Measurements from ENCODE around the gene SEMA5A. TPM values are rescaled to one million over a fixed set of nuclear protein-coding genes. Genes with fewer than 3 reads are reported as not detected.

The SEMA5A gene
- total RNA-seq, 1 experiment from 2014 or later: 0.15 TPM

DNA sequence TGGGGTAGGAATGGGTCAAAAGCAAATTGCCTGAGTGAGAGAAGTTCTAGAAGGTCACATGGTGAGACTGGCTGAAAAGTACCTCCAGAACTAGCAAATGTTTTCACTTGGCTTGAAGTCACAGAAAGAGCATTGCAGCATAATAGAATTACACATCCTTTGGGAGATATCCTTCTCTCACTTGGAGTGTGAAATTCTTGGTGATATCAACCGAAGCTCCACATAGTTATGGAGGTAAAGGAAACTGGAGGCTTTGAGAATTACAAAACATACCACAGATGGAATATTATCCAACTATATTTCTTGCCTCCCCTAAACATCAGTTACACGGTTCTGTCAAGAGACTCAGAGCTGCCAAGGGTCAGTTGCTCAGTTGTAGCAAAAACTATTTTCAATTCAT is 182.4 kb downstream of the SEMA5A start:
- no peak overlapping the region for H3K4me3 ChIP-seq (ENCODE audit: low read depth in 2 of 2, low read length in 2 of 2)
- POLR2A ChIA-PET: no interaction called here
- no peak overlapping the region for H3K27ac ChIP-seq (ENCODE audit: low read length)
- intact Hi-C loops (cut with micrococcal nuclease; ENCODE audit: unreplicated experiment): no loop called here
- no peaks in the 10 kb centered on the region for H3K27me3 ChIP-seq (ENCODE audit: control insufficient read depth, insufficient read depth, low read length)
- CTCF ChIA-PET: no interaction called here
- TF ChIP-seq POLR2AphosphoS5 (IDR thresholded peaks at IDR 0.05; ENCODE audit: low read depth, low read length): no peak
- TF ChIP-seq SIN3A (IDR thresholded peaks at IDR 0.05; ENCODE audit: borderline replicate concordance, insufficient read depth, low read depth, low read length): no peak
- no peak for TF ChIP-seq TCF7L2 (IDR thresholded peaks at IDR 0.05; ENCODE audit: low read depth, low read length)
- TF ChIP-seq, protein P1, sequence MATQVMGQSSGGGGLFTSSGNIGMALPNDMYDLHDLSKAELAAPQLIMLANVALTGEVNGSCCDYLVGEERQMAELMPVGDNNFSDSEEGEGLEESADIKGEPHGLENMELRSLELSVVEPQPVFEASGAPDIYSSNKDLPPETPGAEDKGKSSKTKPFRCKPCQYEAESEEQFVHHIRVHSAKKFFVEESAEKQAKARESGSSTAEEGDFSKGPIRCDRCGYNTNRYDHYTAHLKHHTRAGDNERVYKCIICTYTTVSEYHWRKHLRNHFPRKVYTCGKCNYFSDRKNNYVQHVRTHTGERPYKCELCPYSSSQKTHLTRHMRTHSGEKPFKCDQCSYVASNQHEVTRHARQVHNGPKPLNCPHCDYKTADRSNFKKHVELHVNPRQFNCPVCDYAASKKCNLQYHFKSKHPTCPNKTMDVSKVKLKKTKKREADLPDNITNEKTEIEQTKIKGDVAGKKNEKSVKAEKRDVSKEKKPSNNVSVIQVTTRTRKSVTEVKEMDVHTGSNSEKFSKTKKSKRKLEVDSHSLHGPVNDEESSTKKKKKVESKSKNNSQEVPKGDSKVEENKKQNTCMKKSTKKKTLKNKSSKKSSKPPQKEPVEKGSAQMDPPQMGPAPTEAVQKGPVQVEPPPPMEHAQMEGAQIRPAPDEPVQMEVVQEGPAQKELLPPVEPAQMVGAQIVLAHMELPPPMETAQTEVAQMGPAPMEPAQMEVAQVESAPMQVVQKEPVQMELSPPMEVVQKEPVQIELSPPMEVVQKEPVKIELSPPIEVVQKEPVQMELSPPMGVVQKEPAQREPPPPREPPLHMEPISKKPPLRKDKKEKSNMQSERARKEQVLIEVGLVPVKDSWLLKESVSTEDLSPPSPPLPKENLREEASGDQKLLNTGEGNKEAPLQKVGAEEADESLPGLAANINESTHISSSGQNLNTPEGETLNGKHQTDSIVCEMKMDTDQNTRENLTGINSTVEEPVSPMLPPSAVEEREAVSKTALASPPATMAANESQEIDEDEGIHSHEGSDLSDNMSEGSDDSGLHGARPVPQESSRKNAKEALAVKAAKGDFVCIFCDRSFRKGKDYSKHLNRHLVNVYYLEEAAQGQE (IDR thresholded peaks at IDR 0.05; ENCODE audit: insufficient read depth in 1 of 2, low read depth in 2 of 2, low read length in 1 of 2): no peak
- in situ Hi-C loops (cut with HindIII; ENCODE audit: low pct_unique_long_range_greater_than_20kb, low sequenced_read_pairs): no loop called here
- no peak for DNase-seq (ENCODE audit: low read depth, low spot score)
- BruUV-seq (replicated peaks): no TSS peak
- no peaks in the 10 kb centered on the region for H3K9me3 ChIP-seq (ENCODE audit: control insufficient read depth, insufficient read depth, low read depth, low read length)
- ATAC-seq: no peak
- no peaks in the 10 kb centered on the region for H3K36me3 ChIP-seq (ENCODE audit: control insufficient read depth, insufficient read depth, low read length)
- no peaks in the 10 kb centered on the region for H3K4me1 ChIP-seq (ENCODE audit: control insufficient read depth, insufficient read depth, low read length)

DNA sequence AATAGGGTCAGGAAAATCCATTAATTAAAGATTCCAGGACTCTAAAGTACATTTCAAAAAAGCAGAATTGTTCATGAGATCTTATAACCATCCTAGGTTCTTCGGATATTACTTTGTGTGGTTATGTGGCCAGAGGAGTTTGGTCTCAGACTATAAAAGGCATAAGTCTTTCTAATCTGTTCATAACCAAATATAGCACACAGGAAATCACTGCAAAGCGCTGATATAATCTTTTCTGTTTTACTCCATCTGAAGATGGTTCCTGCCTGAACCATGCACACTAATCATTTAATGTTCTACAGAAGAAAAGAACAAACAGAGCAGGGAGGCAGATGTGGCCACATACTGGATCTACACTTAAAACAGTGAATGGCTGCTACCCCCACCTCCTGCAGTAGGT is 182.8 kb downstream of the SEMA5A start:
- Histone ChIP-seq H3K4me1 (ENCODE audit: control insufficient read depth, insufficient read depth, low read length) (no peaks in the 10 kb centered on the region), H3K4me3 (ENCODE audit: low read depth in 2 of 2, low read length in 2 of 2) (no peak overlapping the region), H3K27ac (ENCODE audit: low read length) (no peak overlapping the region), H3K27me3 (ENCODE audit: control insufficient read depth, insufficient read depth, low read length) (no peaks in the 10 kb centered on the region), H3K9me3 (ENCODE audit: control insufficient read depth, insufficient read depth, low read depth, low read length) (no peaks in the 10 kb centered on the region), H3K36me3 (ENCODE audit: control insufficient read depth, insufficient read depth, low read length) (no peaks in the 10 kb centered on the region)
- ATAC-seq (no peak), DNase-seq (ENCODE audit: low read depth, low spot score) (no peak)
- intact Hi-C loops (cut with micrococcal nuclease; ENCODE audit: unreplicated experiment) (no loop called here), in situ Hi-C loops (cut with HindIII; ENCODE audit: low pct_unique_long_range_greater_than_20kb, low sequenced_read_pairs) (no loop called here)
- CTCF ChIA-PET: no interaction called here
- POLR2A ChIA-PET: no interaction called here
- BruUV-seq (replicated peaks): no TSS peak
- TF ChIP-seq, protein P1 (IDR thresholded peaks at IDR 0.05; ENCODE audit: insufficient read depth in 1 of 2, low read depth in 2 of 2, low read length in 1 of 2): no peak
- no peak for TF ChIP-seq TCF7L2 (IDR thresholded peaks at IDR 0.05; ENCODE audit: low read depth, low read length)
- TF ChIP-seq, protein P2, sequence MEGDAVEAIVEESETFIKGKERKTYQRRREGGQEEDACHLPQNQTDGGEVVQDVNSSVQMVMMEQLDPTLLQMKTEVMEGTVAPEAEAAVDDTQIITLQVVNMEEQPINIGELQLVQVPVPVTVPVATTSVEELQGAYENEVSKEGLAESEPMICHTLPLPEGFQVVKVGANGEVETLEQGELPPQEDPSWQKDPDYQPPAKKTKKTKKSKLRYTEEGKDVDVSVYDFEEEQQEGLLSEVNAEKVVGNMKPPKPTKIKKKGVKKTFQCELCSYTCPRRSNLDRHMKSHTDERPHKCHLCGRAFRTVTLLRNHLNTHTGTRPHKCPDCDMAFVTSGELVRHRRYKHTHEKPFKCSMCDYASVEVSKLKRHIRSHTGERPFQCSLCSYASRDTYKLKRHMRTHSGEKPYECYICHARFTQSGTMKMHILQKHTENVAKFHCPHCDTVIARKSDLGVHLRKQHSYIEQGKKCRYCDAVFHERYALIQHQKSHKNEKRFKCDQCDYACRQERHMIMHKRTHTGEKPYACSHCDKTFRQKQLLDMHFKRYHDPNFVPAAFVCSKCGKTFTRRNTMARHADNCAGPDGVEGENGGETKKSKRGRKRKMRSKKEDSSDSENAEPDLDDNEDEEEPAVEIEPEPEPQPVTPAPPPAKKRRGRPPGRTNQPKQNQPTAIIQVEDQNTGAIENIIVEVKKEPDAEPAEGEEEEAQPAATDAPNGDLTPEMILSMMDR (IDR thresholded peaks at IDR 0.05): no peak
- no peak for TF ChIP-seq POLR2AphosphoS5 (IDR thresholded peaks at IDR 0.05; ENCODE audit: low read depth, low read length)
- no peak for TF ChIP-seq SIN3A (IDR thresholded peaks at IDR 0.05; ENCODE audit: borderline replicate concordance, insufficient read depth, low read depth, low read length)
